HEK293 (cell line): ENCODE results near the gene SPEM1.

ENCODE experiments used
- CTCF ChIP-seq: fragments of 450-650 bp; formaldehyde crosslinking; IDR thresholded peaks from 2 replicates; pipeline ENCODE4 v1.5.1; 2016; ENCODE audit warnings: missing biosample characterization, missing genetic modification characterization
- GFI1B ChIP-seq: fragments of 450-650 bp; formaldehyde crosslinking; IDR thresholded peaks from 2 replicates; pipeline ENCODE4 v1.5.1; 2016; ENCODE audit warnings: missing biosample characterization, missing genetic modification characterization
- ZBTB21 ChIP-seq: fragments of 450-650 bp; formaldehyde crosslinking; IDR thresholded peaks from 2 replicates; pipeline ENCODE4 v1.5.1; 2017; ENCODE audit warnings: missing biosample characterization, missing genetic modification characterization
- ZNF138 ChIP-seq: fragments of 450-650 bp; formaldehyde crosslinking; IDR thresholded peaks from 2 replicates; pipeline ENCODE4 v1.5.1; 2016; ENCODE audit warnings: missing biosample characterization, missing genetic modification characterization, borderline replicate concordance

DNA sequence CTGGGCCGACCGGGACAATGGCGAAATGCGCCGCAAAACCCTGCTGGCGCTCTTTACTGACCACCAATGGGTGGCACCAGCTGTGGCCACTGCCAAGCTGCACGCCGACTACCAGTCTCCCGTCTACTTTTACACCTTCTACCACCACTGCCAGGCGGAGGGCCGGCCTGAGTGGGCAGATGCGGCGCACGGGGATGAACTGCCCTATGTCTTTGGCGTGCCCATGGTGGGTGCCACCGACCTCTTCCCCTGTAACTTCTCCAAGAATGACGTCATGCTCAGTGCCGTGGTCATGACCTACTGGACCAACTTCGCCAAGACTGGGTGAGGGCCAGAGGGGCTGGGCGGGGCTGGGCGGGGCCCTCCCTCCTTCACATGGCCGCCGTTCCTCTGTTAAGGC lies 4.3 kb upstream of the SPEM1 start:
- TF ChIP-seq ZNF138 (tag by site-specific recombination) (no peak), ZBTB21 (tag by site-specific recombination) (no peak), GFI1B (tag by site-specific recombination) (no peak), CTCF (tag by site-specific recombination) (no peak)
